Stimulated activated CD4-positive, alpha-beta T cell treated with anti-CD3 and anti-CD28 coated beads, Interleukin-15, amount 100 ng/mL, for 24 hours (primary cell): ENCODE data around the gene LRRC8E.

Experiments used
- DNase-seq: peaks from one replicate; pipeline ENCODE4 v3.0.0-alpha.2; 2020

The LRRC8E gene

DNA sequence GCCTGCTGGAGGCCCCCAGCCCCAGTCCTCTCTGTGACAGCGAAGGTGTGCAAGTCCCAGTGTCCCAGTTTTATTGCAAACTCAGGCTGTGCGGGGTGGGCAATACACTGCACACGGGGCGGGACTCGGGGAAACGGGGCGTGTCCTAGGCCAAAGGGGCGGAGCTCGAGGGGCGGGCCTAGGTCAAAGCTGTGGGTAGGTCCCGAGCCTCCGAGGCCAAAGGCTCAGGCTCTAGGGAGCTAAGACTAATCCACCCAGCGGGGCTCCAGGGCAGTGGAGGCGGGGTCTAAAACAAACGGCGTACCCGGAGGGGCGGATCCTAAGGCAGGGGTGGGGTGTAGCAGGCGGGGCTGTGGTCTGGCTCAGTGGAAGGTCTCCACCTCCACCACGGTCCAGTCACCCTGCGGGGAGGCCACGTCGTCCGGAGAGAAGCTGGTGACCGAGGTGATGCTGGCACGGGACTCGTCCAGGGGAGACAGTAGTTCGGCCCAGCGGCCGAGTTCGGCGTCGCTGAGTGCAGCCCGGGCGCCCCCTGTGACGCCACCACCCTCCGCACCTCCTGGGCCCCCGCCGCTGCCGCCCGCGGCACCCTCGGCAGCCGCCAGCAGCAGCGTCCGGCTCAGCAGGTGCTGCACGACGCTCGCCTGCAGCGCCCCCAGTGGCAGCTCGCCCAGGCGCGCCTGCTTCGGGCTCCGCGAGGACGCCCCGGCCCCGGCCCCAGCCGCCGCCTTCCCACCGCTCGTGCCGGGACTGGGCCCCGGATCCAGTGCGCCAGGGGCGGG is 19.4 kb upstream of the LRRC8E start:
- peak; percentile 87 for DNase-seq

DNA sequence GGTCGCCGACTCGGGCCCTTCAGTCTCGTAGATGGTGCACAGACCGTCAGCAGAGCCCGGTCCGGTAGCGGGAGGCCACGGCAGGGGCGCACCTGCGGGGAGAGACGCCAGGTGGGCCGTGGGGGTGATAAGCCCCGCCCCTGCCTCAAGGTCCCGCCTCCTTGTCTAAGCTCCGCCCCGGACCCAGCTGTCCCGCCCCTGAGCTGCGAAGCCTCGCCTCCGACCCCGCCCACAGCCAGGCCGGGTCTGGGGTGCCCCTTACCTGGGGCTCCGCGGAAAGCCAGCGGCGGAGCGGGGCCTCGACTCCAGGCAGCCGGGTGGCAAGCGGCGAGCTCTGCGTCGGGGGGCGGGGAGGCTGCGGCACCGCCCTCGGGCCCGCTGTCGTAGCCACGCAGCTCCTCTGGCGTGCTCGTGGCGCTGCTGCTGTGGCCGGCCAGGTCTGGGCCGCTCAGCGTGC is 18.8 kb upstream of the LRRC8E start:
- DNase-seq: peak; percentile 78

DNA sequence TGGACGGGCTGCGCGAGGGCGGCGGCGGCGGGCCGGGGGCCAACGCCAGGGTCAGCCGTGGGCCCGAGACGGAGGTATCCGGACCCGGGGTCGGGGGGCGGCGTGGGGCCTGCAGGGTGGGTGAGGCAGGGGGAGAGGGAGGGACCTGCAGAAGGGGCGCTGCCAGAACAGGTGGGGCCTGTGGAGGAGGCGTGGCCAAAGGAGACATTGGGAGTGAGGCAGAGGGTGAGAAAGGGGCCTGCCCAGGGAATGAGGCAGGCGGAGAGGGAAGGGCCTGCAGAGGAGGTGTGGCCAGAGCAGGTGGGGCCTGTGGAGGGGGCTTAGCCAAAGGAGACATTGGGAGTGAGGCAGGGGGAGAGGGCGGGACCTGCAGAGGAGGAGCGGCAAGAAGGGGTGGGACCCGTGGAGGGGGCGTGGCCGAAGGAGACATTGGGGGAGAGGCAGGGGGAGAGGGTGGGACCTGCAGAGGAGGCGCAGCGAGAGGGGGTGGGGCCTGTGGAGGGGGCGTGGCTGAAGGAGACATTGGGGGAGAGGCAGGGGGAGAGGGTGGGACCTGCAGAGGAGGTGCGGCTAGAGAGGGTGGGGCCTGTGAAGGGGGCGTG is 18.3 kb upstream of the LRRC8E start:
- peak; percentile 73 for DNase-seq

DNA sequence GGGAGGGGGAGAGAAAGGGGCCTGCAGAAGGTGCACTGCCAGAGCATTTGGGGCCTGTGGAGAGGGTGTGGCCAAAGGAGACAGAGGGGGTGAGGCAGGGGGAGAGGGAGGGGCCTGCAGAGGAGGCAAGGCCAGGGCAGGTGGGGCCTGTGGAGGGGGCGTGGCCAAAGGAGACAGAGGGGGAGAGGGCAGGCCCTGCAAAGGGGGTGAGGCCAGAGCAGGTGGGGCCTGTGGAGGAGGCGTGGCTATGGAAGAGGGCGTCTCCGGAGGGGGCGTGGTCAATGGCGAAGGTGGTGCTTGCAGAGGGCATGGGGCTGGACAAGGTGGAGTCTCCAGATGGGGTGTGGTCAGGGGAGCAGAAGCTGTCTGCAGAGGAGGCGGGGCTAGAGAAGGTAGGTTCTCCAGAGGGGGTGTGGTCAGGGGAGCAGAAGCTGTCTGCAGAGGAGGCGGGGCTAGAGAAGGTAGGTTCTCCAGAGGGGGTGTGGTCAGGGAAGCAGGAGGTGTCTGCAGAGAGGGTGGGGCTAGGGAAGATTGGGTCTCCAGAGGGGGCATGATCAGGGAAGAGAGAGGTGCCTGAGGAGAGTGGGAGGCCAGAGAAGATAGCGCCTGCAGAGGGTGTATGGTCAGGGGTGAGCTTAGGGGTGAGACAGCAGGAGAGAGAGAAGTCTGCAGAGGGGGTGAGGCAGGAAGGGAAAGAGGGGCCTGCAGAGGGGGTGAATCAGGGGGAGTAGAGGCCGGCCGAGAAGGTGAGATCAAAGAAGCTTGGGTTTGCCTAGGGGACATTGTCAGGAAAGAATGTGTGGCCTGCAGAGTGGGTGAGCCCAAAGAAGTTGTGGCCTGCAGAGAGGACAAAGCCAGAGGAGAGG is 17.5 kb upstream of the LRRC8E start:
- DNase-seq: peak; percentile 78

DNA sequence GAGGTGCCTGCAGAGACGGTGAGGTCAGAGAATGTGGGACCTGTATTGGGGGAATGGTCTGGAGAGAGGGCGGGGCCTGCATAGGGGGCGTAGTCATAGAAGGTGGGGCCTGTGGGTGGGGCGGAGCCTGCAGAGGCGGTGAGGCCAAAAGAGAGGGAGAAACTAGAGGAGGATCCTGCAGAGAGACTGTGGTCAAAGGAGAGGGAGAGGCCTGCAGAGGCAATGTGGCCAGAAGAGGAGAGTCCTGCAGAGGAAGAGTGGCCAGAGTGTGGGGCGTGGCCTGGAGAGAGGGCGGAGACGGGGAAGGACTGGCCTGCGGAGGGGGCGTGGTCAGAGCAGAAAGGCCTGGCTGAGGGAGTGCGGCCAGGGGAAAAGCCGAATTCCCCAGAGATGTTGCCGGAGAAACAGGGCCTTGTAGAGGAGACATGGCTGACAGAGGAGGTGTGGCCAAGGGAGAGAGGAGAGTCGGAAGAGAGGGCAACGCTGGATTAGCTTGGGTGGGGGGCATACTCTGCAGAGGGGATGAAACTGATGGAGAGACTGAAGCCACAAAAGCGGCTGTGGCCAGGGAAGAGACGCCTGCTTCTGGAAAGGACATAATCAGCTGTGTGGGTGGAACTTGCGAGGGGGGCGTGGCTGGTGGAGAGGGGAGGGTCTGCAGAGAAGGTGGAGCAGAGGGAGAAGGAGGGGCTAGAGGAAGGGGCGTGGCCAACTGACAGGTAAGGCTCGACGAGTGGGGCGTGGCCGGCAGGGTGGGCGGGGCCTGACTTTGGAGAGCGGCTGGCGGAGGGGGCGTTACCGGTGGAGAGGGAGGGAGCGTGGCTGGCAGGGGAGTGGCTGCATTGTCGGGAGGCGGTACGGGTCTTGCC is 16.6 kb upstream of the LRRC8E start:
- DNase-seq: peak; percentile 89

DNA sequence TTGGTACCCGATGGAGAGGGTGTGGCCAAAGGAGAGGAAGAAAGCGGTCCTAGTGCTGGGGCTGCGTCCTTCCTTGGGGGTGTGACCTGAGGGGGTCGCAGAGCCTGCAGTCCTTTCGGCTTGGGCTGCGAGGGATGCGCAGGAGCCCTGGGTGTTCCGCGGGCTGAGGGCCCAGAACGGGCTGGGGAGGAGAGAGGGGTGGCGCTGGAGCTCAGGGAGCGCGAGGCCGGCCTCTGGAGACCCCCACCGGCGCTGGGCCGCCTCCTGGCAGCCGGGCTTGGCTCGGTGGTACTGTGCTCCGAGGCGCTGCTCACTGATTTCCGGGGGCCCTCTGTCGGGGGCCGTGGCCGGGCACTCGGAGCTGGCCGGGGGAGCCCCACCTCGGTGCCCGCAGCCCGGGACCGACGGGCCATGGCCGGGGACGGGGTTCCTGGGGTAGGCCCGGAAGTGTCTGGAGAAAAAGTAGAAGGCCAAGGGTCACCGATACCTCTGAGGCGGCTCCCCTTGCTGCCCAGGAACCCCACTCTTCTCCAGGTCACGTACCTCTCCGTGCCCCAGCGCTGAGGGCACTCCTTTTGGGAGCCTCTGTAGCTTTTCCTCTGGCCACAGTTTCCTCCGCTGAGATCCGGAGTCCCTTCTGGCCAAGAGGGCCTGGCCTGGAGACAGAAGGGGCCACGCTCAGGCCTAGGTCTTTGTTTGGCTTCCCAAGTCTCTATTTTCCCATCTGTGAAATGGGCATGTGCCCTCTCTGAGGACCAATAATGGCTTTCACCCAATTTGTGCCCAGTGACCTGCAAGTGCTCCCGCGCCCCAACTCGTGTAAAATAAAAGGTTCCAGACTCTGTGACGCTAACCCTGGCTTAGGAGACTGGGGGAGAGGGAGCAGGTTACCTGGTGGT is 15.8 kb upstream of the LRRC8E start:
- DNase-seq: no peak

DNA sequence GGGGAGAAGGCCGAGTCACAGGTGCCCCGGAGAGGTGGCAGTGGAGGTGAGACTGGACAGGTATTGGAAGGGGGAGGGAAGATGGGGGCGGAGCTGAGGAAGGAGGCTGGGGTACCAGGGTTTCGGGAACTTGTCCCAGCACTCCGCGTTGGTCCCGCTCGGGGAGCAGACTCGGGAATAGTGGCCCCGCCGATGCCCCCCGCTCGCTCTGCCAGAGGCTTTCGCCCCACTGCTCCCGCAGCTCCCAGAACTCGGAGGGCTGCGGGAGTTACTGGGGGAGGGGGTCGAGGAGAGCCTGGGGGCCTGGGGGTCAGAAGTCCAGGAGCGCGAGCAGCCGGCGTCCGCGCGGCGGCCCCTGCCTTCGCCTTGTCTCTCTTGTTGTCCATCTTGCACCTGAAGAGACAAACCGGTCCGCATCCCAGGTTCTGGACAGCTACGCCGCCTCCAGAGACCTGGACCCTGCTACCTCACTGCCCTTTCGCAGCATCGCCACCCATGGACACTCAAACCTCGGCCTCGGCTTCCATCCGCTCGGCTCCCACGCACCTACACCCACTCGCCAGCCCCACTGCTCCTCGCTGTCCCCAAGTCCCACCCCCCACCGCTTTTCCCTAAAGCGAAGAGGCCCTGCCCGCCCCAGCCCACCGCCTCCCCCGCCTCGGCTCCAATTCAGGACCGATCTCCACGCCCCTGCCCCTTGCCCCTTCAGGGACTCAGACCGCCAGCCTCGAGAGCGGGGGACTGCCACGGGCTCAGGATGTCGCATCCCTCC is 14.8 kb upstream of the LRRC8E start:
- DNase-seq: no peak

DNA sequence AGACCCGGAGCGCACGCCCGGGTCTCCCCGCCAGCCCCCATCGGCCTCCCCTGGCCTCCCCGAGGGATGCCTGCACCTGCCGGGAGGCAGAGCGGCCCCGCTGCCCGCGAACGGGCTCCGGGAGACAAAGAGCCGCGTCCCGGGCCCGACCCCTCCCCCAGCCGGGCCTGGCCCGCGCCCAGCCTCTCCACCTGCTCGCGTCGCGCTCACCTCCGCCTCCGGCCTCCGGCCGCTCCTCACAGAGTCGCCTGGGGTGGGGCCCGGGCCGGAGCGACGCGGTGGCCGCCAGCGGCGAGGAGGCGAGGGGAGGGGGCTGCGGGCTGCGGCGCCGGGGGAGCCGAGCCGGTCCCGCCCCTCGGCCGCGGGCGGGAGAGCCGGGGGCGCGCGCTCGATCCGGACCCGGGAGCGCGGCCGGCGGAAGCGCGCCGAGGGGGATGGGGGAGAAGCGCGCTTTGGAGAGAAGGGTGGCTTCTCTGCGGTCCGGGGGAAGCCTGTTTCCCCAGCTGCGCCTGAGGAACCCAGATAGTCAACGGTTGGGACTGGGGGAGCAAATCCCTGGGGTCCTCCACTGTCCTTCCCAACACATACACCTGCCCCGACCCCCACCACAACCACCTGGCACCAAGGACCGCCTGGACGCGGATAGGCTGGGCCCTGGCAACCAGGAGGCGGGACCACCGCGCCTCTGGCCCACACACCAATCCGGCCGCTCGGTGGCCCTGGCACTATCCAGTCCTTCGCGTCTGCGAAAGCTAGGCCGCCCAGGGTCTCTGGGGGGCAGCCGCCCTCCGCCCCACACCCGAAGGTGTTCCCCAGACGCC is 14.0 kb upstream of the LRRC8E start, which contains the start of gene PRR36:
PRR36 (minus strand) TSS at position 315 of the 821 bp plus-strand sequence. CDS start 701 bp downstream, outside the sequence.
- peak; percentile 37 for DNase-seq

DNA sequence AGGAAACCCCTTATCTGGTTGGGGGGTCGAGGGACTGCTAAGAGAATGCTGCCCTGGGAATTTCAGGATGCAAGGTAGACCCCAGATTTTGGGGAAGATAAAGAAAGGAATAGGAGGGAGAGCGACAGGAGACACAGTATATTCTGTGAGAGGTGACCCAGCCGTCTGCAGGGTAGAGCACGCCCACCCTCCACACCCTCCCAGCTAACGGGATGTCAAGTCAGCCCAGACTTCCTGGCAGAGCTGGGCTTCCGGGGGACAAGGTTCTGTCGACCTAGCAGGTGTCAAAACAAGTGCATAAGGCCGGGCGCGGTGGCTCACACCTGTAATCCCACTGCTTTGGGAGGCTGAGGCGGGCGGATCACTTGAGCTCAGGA is 13.4 kb upstream of the LRRC8E start:
- no peak for DNase-seq

DNA sequence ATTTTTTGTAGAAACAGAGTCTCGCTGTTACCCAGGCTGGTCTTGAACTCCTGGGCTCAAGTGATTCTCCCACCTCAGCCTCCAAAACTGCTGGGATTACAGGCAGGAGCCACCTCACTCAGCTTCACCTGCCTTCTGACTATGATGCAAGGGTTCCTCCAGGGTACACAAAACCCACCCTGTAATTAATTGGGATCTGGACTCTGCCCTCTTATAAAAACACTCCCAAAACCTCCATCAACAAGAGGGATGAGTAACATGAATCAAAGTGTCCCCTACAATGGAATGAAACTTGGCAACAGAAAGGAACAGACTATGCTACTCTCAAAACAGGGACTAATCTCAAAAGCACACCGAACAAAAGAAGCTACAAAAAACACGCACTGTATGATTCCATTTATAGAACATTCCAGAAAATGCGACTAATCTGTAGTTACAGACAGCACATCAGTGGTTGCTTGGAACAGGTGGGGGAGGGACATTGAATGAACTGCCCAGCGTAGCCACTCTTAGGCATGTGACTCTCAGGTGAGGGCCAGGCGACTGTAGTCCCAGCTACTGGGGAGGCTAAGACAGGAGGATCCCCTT is 11.0 kb upstream of the LRRC8E start:
- DNase-seq: no peak

DNA sequence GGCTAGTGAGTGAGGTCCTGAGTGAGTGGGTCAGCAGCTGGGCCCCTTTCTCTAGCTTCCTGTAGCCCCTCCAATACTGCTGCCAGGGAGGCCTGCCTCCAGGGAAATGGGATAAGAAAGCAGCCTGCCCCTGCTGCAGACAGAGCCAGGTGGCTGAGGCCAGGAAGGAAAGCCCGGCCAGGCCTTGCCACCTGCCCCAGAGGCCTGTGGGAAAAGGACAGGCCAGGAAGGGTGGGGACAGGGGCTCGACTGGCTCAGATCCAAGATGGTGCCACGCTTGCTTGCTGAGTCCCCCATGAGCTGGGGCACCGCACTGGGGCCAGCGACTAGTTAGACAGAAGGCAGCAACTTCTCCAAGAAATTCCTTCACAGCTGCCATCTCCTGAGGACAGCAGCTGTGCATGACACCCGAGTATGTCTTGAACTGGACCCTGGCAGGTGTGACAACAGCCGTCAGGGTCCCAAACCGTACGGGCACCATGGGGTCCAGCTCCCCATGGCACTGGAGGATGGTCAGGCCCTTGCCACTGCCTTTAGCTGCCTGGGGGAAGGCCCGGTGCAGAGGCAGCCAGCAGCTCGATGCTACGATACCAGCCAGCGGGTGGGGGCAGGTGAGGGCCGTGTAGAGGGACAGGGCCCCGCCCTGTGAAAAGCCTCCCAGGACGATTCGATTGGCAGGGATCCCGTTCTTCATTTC is 9.1 kb upstream of the LRRC8E start:
- DNase-seq: no peak

DNA sequence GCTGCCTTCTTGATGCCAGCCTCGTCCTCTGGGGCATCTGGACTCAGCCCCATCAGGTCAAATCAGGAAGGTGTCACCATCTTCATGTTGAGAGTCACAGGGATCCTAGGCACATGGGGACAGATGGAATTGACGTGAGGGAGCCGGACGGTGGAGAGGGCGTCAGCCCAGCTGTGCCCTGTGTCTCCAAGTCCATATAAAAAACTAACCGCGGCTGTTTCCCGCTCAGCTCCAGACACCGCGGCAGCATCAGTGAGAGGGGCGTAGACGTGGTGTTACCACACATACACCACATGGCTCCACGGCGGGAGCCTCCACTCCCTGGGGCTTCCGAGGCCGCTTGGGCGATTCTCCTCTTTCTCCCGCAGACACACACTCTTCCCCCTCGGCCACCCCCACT is 8.5 kb upstream of the LRRC8E start:
- DNase-seq: no peak

DNA sequence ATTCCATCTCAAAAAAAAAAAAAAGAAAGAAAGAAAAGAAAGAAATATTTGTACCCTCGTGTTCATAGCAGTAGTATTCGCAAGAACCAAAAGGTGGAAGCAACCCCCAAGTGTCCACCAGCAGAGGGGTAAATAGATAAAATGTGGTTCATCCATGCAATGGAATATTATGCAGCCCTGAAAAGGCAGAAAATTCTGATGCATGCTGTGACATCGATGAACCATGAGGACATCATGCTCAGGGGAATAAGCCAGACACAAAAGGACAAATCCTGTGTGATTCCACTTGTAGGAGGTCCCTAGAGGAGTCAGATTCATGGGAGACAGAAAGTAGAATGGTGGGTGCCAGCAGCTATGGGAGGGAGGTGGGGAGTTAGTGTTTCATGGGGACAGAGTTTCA is 6.4 kb upstream of the LRRC8E start:
- no peak for DNase-seq

DNA sequence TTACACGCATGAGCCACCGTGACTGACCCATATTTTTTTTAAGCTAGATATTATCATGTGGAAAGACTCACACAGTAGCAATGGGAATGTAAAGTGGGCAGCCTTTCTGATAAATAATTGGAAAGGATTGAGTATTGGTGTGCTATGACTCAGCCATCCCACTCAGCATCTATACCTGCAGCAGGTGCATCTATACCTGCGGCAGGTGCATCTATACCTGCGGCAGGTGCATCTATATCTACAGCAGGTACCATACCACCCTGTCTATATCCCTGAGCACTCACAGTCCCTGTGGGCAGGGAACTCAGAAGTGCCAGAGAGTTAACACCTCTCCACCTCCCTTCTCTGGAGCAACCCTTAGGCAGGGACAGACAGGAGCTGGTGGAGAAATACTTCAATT is 5.2 kb upstream of the LRRC8E start:
- DNase-seq: no peak

DNA sequence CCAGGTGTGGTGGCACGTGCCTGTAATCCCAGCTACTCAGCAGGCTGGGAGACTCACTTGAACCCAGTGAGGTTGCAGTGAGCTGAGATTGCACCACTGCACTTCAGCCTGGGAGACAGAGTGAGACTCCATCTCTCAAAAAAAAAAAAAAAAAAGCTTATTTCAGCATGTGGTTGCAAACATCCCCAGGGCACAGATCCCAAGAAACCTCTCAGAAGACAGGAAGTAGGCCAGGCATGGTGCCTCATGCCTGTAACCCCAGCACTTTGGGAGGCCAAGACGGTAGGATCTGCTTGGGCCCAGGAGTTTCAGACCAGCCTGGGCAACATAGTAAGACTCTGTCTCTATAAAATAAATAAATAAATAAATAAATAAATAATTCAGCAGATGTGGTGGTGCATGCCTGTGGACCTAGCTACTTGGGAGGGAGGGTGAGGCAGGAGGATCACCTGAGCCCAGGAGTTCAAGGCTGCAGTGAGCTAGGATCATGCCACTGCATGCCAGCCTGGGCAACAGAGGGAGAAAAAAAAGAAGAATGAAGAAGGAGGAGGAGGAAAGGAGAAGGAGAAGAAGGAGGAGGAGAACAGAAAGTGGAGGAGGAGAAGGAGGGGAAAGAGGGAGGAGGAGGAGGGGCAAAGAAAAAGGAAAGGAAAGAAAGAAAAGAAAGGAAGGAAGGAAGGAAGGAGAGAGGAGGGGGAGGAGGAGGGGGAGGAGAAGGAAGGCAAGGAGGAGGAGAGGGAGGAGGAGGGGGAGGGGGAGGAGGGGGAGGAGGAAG is 4.3 kb upstream of the LRRC8E start:
- no peak for DNase-seq

DNA sequence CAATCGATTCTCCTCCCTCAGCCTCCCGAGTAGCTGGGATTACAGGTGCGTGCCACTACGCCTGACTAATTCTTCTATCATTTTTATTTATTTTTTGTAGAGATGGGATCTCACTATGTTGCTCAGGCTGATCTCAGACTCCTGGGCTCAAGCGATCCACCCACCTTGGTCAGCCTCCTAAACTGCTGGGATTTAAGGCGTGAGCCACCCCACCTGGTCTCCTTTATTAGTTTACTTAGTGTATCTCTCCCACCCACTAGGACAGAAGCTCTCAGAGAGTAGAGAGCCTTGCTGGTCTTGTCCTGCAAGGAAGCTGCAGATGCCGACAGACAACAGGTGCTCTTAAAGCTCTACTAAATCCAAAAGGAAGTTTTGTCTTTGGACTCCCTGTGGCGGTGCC is 2.5 kb upstream of the LRRC8E start:
- no peak for DNase-seq

DNA sequence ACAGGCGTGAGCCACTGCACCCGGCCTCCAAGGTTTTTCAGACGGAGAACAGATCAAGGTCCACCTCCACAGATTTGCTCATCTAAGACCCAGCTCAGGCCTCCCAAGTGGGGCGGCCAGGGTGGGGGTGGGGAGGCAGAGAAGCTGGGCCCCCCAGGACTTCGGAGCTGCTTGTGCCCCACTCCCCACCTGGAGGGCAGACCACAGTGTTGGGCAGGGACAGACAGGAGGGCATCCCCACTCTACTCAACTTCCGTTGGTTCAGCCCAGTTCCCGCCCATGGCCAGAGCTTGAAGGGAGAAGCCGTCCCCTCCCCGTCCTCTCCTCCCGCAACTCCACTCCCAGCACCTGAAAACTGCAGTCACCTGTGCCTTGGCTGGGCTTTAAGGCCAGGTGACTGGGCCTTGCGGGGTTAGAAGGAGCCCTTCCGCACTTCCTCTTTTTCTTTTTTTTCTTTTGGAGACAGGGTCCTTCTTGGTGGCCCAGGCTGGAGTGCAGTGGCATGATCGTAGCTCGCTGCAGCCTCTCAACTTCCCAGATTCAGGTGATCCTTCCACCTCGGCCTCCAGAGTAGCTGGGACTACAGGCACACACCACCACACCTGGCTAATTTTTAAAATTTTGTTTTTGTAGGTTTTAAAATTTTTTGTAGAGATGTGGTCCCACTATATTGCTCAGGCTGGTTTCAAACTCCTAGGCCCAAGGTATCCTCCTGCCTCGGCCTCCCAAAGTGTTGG is 734 bp upstream of the LRRC8E start:
- DNase-seq: no peak
